GM12873 (cell line): Measurements from ENCODE around the gene PLAC1.

Source experiments
- TF ChIP-seq, protein P1 (sequence below): IDR thresholded peaks from 2 replicates; pipeline ENCODE4 v1.5.1; 2012; ENCODE audit warnings: low read depth, mild to moderate bottlenecking, moderate library complexity, low read length, control low read depth; ENCODE audit not compliant: insufficient read depth; ENCODE audit errors: missing control alignments

Gene PLAC1

DNA sequence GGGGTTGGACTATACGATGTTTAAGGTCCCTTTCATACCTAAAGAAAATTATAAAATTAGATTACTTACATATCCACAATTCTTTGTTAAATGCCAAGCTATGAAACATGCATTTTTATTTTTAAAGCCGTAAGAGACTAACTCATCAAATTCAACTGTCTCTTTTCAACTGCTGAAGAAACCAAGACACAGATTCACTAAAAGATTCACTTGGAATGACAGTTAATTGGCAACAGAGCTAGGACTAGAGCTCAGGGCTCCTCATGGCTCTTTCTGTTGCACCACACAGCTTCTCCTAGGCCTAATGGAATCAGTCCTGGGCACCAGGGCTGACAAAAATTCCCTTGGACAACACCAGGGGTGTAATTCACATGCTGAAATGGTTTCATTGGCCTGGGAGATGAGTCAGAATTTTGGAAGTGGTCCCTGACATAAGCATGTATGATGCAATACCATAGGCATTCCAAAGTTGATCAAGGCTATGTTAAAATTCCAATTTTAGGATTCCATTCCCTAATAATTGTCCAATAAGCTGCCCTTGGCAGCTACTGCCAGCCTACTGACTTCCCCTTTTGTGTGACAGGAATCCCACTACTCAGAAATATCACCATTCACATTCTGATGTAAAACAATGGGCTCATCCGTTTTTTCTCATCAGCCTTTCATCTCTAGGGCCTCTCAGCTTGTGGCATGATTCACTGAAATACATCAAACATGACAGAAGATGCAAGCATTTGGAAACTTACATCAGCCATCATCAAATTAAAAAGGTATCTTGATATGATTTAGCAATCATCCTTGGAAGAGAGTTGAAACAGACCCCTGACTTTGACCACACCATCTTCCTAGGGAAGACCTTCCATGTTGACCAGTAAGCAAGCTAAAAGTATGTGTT is 54.2 kb downstream of the PLAC1 start:
- TF ChIP-seq, protein P1, sequence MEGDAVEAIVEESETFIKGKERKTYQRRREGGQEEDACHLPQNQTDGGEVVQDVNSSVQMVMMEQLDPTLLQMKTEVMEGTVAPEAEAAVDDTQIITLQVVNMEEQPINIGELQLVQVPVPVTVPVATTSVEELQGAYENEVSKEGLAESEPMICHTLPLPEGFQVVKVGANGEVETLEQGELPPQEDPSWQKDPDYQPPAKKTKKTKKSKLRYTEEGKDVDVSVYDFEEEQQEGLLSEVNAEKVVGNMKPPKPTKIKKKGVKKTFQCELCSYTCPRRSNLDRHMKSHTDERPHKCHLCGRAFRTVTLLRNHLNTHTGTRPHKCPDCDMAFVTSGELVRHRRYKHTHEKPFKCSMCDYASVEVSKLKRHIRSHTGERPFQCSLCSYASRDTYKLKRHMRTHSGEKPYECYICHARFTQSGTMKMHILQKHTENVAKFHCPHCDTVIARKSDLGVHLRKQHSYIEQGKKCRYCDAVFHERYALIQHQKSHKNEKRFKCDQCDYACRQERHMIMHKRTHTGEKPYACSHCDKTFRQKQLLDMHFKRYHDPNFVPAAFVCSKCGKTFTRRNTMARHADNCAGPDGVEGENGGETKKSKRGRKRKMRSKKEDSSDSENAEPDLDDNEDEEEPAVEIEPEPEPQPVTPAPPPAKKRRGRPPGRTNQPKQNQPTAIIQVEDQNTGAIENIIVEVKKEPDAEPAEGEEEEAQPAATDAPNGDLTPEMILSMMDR, result no peak

DNA sequence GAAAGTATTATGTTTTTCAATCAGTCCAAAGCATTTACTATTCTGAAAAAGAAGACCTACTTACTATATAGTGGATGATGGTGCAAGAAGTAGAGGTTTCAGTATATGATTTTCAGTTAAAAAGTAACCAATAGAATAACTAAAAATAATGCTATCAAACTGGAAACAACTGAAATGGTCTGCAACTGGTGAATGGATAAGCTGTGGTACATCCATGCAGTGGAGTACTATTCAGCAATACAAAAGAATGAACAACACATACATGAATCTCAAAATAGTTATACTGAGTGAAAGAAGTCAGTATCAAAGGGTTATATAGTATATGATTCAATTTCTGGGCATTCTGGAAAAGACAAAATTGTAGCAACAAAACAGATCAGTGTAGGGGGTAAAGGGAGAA is 55.9 kb downstream of the PLAC1 start:
- TF ChIP-seq, protein P1, result no peak

GRCh38 chrX:134601240-134601765 is 57.0 kb downstream of the PLAC1 start:
- TF ChIP-seq, protein P1, result no peak

- TF ChIP-seq, protein P1, result no peak
Observed at GRCh38 chrX:134600714-134601113, 57.6 kb downstream of the PLAC1 start.

DNA sequence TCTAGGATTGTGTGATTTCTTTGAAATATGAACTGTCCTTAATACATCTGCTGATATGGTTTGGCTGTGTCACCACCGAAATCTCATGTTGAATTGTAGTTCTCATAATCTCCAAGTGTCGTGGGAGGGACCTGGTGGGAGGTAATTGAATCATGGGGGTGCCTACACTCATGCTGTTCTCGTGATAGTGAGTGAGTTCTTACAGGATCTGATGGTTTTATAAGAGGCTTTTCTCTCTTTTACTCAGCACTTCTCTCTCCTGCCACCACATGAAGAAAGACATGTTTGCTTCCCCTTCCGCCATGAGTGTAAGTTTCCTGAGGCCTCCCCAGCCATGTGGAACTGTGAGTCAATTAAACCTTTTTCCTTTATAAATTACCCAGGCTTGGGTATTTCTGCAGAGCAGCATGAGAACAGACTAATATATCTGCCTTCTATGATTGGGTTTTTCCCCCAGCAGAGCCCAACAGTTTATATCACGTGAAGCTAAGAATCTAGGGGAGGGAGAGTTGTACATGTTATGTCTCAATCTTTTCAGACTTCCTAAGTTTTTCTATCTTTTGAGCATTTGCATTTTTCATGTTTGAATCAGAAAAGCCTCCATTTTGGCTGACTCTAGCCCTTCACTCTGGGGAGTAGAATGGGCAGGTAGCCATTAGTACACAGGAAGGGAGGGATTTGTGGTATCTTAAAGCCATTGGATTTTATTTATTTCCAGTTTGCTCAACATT is 58.9 kb downstream of the PLAC1 start:
- TF ChIP-seq, protein P1, result no peak

DNA sequence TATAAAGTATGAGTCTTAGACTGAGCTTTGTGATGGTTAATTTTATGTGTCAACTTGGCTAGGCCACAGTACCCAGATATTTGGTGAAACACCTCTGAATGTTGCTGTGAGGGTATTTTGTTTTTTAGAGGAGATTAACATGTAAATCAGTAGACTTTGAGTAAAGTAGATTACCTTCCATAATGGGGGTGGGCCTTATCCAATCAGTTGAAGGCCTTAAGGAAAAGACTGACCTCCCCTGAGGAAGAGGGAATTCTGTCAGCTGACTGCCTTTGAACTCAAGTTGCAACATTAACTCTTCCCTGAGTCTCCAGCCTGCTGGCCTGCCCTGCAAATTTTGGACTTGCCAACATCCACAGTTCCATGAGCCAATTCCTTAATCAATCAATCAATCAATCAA is 66.0 kb downstream of the PLAC1 start:
- TF ChIP-seq, protein P1, result no peak

DNA sequence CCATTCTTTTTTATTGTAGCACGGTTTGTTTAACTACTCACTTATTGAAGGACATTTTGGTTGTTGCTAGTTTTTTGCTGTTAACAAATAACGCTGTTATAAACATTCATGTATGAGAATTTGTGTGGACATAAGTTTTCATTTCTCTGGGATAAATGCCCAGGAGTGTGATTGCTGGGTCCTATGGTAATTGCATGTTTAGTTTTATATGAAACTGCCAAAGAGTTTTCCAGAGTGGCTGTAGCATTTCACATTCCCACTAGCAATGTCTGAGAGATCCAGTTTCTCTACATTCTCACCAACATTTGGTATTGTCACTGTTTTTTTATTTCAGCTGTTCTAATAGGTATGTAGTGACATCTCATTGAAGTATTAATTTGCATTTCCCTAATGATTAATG is 66.8 kb downstream of the PLAC1 start:
- TF ChIP-seq, protein P1, result no peak
